ENCODE data around the gene CYP2D6.
A peak's percentile ranks its signal among the peaks of the same experiment; 100 is the strongest.
"Not testable (repeated sequence)": the region's sequence is repeated elsewhere in the genome, so short reads cannot be mapped to it uniquely, and the experiment has no call there.

CYP2D6 gene

DNA sequence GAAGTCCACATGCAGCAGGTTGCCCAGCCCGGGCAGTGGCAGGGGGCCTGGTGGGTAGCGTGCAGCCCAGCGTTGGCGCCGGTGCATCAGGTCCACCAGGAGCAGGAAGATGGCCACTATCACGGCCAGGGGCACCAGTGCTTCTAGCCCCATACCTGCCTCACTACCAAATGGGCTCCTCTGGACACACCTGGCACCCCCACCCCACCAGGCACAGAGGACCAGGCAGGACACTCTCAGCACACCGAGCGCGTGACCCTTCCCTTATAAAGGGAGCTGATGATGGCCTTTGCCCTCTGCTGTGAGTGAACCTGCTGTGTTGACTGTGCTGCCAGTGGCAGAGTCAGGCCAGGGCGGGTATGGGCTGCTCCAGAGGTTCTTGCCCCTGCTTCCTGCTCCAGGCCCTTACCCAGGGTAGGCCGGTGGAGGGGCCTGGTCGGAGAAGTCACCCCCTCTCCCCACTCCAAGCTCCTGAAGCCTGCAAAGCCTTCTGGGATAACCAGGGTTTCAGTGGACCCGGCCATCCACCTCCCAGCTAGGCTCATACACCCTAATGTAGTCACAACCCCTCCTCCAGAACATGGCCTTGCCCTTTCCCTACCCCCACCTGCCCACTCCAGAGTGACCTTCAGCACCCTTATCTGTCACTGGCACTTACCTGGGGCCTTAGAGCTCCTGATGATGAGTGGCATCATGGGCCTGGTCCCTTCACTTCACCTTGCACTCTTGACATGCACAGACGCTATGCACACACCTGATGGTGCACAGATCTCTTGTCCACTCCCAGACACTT is at the start of gene CYP2D6:
Gene CYP2D6 (minus strand): TSS at position 172 of the 793 bp plus-strand sequence. CDS start 19 bp downstream, at position 153.
- not testable (repeated sequence) for ATAC-seq

DNA sequence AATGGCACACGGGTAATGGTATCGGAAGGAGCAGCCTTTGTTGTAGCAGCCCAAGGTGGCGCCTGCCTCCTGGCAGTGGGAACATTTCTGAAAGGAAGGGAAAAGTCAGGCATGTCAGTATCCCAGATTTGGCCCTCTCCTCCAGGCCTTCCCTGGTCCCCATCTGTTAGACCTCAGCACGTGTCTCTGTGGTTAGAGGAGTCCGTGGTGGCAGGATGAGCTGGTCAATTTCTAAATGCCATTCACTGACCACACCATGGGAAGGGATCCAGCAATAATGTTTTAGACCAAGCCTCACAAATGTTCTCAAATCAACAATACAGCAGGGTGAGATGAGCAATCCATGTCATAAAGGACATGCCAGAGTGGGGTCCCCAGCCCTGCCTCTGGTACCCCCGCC is 49.0 kb upstream of the CYP2D6 start:
- ATAC-seq = no peak

DNA sequence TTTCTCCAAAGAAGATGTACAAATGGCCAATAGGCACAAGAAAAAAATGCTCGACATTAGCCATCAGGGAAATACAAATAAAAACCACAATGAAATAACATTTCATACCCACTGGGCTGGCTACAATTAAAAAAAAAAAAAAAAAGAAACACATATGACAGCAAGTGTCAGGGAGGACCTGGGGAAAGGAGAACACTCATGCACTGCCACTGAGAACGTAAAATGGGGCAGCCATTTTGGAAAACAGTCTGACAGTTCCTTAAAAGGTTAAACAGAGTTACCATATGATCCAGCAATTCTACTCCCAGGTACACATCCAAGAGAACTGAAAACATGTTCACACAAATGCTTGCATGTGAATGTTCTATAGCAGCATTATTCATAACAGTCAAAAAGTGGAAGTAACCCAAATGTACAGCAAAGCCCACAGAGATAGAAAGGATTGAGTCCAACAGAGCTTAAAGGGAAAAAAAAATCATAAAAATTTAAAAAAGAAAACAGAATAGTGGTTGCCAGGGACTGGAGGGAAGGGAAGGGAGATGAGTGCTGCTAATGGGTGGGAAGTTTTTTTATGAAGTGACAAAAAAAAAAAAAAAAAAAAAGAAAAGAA is 48.4 kb upstream of the CYP2D6 start:
- ATAC-seq = no peak

DNA sequence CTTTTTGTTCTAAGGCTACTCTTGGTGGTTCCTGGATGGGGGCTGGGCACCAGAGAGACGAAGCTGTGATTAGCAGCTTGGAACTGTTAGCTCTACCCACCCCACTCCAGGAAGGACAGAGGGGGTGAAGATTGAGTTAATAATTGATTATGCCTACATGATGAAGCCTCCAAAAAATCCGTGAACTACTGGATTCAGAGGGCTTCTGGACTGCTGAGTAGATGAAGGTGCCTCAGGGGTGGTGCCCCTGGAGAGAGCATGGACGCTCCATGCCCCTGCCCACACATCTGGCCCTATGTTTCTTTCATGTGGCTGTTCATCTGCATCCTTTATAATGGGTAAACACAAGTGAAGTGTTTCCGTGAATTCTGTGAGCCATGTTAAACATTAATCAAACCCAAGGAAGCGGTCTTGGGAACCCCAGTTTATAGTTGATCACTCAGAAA is 47.3 kb upstream of the CYP2D6 start:
- no peak for ATAC-seq

DNA sequence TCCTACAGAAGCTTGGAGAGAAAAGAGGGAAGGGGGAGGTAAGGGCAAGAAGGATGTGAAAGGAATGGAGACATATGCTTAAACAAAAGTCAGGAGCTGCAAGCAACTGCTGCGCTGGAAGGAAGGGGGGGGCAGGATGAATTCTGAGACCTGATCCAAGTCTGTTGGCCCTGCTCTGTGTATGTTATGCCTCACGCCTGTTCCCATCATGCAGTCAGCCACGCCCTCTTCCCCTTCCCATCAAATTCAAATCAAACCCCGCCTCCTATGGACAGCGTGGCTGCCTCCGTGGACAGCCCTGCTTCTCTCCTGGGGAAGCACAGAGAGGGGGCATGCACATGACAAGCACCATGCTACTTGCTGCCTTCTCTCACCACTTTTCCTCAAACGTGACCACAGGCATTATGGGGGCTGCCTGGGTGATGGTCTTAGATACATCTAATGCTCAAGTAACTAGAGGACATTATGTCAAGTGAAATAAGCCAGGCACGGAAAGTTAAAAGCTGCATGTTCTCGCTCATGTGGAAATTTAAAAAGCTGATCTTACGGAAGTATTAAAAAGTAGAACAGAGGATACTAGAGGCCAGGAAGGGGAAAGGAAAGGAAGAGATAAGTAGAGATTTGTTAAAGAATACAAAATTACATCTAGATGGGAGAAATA is 45.8 kb upstream of the CYP2D6 start:
- ATAC-seq = no peak

DNA sequence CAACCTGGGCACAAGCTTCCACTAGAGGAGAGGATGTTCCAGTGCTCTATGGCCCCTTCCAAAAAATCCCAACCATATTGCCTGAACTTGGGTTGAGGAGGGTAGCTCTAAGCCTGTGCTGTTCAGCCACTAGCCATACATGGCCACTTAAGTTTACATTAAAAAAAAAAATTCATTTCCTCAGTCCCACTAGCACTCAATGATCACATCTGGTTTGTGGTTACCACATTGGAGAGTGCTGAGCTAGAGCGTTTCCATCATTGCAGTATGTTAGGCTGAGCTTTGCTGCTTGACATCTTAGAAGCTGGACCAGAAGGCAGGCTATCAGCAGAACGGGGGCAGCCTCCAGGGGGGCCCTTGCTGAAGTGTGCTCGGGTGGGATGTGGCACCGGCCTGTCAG is 43.5 kb upstream of the CYP2D6 start:
- ATAC-seq = no peak

DNA sequence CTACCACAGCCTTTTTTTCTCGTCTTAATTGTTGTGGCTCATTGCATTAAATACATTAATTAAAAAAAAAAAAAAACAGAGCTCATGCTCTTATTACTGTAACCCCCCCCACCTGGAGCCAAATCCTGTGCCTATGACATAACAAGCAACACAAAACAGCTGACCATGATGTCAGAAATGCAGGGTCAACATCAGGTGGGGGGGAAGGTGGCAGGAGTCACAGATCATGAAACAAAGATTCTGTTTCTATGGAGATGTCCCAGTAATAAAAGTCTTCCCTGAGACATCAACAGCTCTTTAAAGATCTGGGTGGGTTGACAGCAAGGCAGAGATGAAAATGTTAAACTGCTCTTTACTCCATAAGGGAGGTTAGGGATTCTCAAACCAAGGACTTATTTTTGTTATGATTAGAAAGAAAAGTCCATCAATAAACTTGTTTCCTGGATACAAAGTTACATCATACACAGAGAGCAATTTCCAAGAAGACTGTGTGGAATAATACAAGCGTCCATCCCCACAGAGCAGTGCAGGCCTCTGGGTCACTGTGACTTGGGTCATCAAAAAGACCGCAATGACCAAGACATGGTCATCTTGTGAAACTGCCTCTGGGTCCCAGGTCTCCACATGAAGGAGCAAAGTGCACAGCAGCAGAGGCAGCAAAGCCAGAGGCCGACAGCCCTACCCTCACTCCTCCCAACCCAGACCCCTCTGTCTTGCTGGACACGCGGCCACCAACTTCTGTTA is 42.7 kb upstream of the CYP2D6 start:
- no peak for ATAC-seq

DNA sequence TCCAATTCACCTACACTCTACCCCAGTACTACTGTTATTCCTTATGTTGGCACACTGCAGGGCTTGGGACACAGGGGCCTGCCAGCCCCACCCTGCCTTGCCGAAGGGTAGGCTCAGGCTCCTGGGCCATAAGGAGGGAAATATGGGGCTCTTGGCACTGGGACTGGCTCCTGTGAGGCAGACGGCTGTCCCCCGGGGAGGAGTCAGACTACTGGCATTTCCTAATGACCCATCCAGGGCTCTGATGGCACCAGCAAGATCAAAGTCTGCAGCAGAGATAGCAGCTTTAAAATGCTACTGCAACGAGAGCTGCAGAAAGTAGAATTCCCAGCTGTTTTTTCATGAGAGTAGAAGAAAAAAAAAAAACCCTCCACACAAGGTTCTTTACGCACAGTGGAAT is 42.2 kb upstream of the CYP2D6 start:
- no peak for ATAC-seq

DNA sequence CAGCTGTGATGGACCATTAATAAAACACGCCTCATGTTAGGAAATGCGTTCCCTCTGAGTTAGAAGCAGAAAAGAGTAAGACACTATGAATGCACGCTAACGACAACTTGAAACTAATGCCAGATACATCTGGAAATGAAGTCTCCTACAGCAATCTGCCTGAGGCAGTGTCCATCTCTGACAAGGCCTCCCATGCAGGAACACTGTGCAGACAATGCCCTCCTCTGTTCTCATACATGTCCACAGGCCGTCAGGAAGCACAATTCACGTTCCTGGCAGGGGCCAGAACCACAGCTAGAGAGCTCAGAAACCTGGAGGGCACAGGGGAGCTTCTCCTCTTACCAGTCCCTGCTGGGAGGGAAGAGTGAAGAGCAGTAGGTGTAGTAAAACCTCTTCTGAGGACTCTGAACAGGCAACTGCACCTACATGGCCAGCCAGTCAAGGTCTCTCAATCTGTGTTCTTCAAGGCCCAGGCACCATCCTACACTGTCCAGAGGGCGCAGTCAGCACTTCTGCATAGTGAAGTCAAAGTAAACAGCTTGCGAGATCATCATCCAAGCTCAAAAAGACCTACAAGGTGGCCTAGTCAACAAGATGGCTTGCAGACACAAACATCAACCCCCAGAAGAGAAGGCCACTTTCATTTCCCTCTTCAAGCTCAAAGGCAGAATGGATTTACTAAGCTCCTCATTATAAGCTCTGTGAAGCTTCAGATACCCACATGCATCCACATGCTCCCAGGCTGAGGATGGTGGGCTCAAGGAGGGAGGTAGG is 41.5 kb upstream of the CYP2D6 start:
- no peak for ATAC-seq

DNA sequence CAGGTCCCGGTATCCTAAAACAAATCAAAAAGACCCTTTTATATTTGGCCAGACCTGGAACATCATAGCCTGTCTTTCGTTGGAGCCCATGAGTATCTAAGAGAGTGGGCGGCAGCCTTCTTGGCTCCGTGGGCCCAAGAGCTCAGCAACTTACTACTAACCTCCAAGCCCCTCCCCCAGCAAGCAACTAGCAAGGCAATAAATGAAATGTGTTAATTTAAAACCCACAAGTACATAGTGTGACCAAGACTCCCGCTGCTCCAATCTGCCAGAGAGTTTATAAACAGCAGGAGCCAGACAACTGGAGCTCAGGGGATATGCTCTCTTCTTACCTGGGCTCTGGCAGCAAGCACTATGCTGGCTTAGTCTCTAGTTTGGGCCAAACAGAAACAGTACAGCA is 40.8 kb upstream of the CYP2D6 start:
- ATAC-seq = no peak

DNA sequence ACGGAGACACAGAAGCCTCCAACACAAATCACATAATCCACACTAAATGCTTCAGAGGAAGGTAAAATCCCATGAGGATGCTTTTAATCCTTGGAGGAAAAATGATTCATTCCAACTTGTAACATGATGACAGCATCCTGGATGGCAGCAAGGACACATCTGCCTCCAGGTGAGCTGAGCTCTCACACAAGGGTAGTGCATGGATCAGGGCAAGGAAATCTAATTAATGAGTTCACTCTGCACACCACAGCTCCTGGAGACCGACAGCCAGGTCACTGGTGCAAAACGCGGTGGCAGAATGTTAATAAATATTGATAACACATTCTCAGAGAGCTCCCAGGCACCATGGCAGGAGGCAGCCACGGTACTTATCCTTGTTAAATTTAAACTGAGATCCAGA is 40.3 kb upstream of the CYP2D6 start:
- no peak for ATAC-seq

DNA sequence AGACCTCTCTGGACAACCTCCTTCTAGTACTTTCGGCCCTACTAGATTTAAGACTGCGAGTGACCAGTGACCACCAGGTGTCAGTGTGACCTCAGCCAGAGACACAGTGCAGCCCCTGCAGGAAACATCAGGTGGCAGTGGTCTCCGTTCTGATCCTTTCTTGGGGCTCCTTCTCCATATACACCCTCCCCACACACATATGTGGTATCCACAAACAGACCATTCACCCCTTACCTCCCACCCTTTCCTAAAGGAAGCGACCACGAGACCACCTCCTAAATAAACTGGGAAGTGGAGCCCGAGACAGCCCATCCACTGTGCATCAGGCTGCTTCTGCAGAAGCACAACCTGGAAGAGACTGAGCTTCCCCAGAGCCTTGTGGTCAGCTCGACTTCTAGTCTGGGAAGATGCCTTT is 38.5 kb upstream of the CYP2D6 start:
- ATAC-seq = peak; percentile 76 to 89

DNA sequence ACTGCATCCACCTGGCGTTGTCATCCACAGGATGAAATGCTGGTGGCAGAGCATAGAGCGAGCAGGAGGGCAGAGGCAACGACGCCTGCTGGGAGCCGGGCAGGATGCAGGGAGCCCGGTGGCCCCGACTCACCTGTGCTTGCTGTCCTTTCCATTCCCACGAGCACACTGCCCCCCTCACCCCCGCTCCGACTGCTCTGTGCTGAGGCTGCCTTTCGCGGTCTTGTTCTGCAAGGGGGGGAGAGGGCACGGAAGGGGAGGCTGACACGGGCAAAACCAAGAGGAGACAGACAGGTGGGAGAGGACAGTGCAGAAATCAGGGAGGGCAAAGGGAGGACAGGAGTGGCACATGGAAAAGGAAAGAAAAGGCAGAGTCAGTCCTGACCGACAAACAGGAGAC is 37.9 kb upstream of the CYP2D6 start:
- no peak for ATAC-seq

DNA sequence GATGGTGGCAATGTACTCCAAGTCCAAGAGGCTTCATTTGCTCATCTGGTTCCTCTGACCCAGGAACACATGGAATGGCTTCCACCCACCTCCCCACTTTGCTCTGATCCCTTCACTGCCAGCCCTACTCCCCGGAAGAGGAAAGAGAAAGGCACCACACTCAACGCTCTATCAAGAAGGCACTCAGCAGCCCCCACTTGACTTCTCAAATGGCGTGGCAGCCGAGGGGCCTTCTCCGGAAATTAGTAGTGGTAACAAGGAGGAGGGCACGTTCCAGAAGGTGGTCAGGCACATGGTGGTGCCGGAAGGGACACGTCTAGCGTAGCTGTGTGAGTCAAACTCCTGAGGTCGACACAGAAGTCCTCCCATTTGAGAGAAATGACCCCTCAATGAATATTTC is 36.5 kb upstream of the CYP2D6 start:
- no peak for ATAC-seq

DNA sequence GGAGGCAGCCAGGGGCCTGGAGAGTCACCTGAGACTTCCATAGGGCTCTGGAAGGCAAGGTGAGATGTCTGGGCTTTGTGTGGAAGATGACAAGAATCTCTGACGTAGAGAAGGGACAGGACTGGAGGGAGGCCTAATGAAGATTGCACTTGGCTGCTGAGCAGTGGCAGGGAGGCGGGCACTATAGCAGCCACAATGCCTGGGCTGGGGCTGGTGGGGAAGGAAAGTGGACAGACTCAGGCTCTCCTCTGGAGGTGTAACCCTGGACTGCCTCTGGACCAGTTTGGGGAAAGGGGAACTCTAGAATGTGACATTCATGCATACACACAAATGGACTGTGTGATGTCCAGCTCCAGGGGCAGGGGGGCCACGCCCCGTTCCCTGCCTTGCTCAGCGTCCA is 34.3 kb upstream of the CYP2D6 start:
- ATAC-seq = no peak

DNA sequence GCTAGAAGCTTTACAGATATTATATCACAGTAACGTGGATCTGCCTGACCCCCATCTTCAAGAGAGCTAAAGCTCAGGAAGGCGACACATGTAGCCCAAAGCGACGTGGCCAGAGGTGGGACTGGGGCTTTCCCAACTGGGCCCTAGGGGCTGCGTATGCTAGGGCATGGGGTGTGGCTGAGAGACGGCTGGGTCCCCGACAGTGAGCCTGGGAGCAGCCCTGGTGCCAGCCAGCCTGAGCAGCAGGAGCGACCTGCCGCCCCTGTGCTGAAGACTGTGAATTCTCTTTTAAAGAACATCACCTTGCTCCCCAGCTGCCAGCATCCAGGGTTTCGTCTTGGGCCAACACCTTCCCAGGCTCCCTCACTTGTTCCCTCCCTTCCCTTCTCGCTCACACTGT is 32.9 kb upstream of the CYP2D6 start:
- ATAC-seq = no peak

DNA sequence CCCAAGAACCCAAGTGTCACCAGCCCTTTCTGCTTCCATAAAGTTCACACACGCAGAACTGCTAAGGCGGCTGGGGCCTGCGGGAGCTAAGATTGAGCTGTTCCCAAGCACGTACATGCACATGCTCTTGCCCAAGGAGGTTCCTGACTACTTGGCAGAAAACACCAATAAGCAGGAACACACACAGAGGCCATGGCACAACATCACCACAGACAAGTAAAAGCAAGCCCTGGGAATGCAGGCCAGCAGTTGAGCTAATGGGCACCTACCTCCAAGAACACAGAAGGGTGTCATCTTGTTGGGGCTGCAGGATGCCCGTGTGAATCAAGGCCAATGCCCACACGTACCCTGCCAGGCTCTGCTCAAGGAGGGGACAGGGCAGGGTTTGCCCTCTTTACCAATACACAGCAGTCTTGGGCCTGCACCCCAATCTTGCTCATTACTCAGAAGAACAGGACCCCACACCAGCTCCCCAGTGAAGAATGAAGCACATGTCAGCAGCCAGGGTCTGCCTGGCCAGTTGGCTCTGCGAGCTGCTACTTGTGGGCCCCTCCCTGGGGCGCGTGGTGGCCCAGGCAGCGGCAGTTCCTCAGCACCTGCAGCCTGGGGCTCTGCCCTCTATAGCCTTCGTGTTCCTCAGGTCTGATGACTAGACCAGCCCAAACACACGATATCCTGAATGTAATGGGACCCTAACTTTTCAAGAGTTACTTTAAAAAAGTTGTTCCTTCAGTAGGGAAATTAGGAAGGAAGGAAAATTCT is 32.3 kb upstream of the CYP2D6 start:
- no peak for ATAC-seq

DNA sequence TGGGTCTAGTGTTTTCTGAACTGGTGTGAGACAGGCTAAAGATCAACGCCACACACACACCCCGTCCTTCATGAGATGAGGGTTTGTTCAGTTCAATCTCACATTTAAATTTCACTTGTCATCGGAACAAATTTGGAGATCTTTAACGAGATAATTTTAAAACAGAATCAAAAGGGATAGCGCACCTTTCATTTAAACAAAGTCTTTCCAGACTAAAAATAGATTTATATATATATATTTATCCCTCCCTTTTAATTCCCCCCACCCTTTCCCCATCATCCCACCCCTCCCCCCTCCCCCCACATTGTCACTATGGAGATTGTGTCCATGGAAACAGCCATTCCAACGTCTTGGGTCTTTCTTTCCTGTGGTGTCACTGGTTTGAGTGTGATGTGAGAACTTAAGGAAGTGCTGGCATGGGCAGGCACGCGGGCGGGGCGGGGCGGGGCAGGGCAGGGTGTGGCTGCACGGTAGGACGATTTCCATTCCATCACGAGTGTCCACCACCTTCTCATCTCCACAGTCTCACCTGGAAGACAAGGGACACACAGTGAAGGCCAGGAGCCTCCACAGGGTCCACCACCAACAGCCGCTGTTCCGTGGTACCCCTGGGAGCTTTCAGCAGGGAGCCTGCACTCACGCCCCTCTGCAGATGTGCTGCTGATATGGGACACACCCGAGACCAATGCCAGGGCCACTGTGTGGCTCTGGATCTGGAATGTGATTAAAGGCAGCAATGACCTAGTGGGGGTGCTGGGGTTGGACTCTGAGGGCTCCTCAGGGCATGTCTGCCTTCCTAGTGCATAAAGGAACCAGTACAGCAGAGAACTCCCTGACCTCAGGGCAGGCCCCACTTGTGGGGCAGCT is 30.5 kb upstream of the CYP2D6 start:
- no peak for ATAC-seq

DNA sequence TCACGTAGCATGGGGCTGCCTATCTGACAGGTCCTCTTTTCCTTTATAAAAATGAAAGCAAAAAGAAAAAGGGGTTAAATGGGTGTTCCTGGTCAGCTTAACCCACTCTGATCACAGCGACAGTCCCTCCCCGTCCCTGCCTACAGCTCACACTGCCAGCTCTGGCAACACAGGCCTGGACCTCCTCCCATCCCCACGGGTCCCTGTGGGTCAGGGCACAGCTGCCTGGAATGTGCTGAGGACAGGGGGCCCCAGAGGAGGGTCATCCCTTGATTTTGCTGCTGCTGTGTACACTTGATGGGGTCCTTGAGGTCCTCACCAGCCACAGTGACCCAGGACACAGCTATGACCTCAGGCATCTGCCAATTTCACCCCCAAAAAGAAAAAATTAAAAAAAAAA is 29.6 kb upstream of the CYP2D6 start:
- ATAC-seq = no peak

DNA sequence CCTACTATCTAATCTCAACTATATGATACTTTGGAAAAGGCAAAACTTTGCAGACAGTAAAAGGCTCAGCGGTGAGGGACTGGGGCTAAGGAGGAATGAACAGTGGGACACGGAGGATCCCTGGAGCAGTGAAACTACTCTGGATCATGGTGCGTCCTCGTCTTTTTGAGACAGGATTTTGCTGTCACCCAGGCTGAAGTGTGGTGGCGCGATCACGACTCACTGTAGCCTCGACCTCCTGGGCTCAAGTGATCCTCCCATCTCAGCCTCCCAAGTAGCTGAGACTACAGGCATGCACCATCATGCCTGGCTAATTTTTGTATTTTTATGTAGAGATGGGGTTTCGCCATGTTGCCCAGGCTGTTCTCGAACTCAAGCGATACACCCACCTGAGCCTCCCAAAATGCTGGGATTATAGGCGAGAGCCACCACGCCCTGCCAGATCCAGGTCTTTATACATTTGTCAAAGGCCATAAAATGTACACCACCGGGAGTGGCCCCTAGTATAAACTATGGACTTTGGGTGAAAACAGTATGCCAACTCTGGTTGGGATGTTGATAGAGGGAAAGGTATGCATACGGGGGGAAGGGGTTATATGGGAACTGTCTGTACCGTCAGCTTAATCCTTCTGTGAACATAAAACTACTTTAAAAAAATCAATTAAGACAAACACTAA is 28.0 kb upstream of the CYP2D6 start:
- ATAC-seq = no peak
